Activated naive CD8-positive, alpha-beta T cell treated with anti-CD3 and anti-CD28 coated beads, Interleukin-2, amount 50 U/mL, for 24 hours (primary cell): ENCODE measurements around the gene AURKAIP1.
A peak's percentile ranks its signal among the peaks of the same experiment; 100 is the strongest.
"Not testable (repeated sequence)": the region's sequence is repeated elsewhere in the genome, so short reads cannot be mapped to it uniquely, and the experiment has no call there.

Experiments used
- ATAC-seq: fragments of 150-1000 bp; cut with Tn5 transposase; one replicate; pipeline ENCODE4 v1.10.0; 2021
- DNase-seq: peaks from one replicate; pipeline ENCODE4 v3.0.0; 2021
- H3K27ac Mint-ChIP-seq: one replicate; pipeline ENCODE4 v1.8.0; 2021; ENCODE audit warnings: mild to moderate bottlenecking, mixed read lengths
- H3K27me3 Mint-ChIP-seq: one replicate; pipeline ENCODE4 v1.8.0; 2021; ENCODE audit warnings: mixed read lengths
- H3K36me3 Mint-ChIP-seq: one replicate; pipeline ENCODE4 v1.8.0; 2021; ENCODE audit warnings: low read depth, mixed read lengths
- H3K4me1 Mint-ChIP-seq: one replicate; pipeline ENCODE4 v1.8.0; 2021; ENCODE audit warnings: mixed read lengths
- H3K4me3 Mint-ChIP-seq: one replicate; pipeline ENCODE4 v1.8.0; 2021; ENCODE audit warnings: mild to moderate bottlenecking, moderate library complexity, mixed read lengths
- H3K9me3 Mint-ChIP-seq: one replicate; pipeline ENCODE4 v1.8.0; 2021; ENCODE audit warnings: mixed read lengths

AURKAIP1 gene

GRCh38 chr1:1374929-1375662 lies at the start of gene AURKAIP1:
Gene AURKAIP1, minus strand, starts transcription at chr1:1375207. Its CDS starts 451 bp downstream, at chr1:1374756.
- Mint-ChIP-seq H3K27me3 (no peaks in the 10 kb centered on the region), H3K4me3 (peak within 1 kb of the TSS; percentile 85), H3K4me1 (peaks cover 34% of the 10 kb centered on the region), H3K27ac (peak within 1 kb of the TSS; percentile 90), H3K9me3 (no peaks in the 10 kb centered on the region), H3K36me3 (peaks cover 2% of the 10 kb centered on the region)
- DNase-seq (peak; percentile 95), ATAC-seq (peak; percentile 97)

DNA sequence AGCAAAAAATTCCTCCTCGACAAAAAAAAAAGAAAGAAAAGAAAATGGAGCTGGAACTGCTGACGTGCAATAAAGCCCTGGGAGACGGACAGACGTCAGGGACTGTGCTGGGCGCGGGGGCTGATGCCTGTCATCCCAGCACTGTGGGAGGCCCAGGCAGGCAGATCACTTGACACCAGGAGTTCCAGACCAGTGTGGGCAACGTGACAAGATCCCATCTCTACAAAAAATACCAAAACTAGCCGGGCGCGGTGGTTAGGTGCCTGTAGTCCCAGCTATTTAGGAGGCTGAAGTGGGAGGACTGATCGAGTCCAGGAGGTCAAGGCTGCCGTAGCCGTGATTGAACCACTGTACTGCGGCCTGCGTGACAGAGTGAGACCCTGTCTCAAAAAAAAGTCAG lies 49.7 kb upstream of the AURKAIP1 start:
- H3K9me3 Mint-ChIP-seq, result no peaks in the 10 kb centered on the region
- H3K27me3 Mint-ChIP-seq, result peaks cover 19% of the 10 kb centered on the region
- H3K4me1 Mint-ChIP-seq, result peaks cover 10% of the 10 kb centered on the region
- H3K27ac Mint-ChIP-seq, result no peak overlapping the region
- no peak for ATAC-seq
- DNase-seq, result no peak
- no peak overlapping the region for H3K4me3 Mint-ChIP-seq
- H3K36me3 Mint-ChIP-seq, result peaks cover 2% of the 10 kb centered on the region

DNA sequence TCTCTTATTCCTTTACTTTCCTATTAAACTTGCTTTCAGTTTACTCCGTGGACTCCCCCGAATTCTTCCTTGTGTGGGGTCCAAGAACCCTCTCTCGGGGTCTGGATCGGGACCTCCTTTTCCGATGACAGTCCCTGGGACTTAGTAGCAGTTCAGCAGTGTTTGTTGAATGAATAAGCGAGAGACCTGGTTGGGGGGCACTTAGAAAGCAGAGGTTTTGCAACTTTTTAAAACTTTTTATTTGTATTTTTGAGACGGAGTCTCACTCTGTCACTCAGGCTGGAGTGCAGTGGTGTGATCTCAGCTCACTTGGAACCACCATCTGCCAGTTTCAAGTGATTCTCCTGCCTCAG lies 48.2 kb upstream of the AURKAIP1 start:
- Mint-ChIP-seq H3K4me3 (no peak overlapping the region), H3K9me3 (no peaks in the 10 kb centered on the region), H3K27me3 (peaks cover 10% of the 10 kb centered on the region), H3K4me1 (peaks cover 9% of the 10 kb centered on the region), H3K27ac (no peak overlapping the region), H3K36me3 (no peaks in the 10 kb centered on the region)
- DNase-seq, result no peak
- no peak for ATAC-seq

- Mint-ChIP-seq H3K27ac (no peak overlapping the region), H3K36me3 (no peaks in the 10 kb centered on the region), H3K9me3 (no peaks in the 10 kb centered on the region), H3K4me3 (no peak overlapping the region), H3K4me1 (peaks cover 12% of the 10 kb centered on the region), H3K27me3 (peaks cover 9% of the 10 kb centered on the region)
- ATAC-seq (peak; percentile 42), DNase-seq (no peak)
Measured at GRCh38 chr1:1422465-1423244, 47.6 kb upstream of the AURKAIP1 start.

DNA sequence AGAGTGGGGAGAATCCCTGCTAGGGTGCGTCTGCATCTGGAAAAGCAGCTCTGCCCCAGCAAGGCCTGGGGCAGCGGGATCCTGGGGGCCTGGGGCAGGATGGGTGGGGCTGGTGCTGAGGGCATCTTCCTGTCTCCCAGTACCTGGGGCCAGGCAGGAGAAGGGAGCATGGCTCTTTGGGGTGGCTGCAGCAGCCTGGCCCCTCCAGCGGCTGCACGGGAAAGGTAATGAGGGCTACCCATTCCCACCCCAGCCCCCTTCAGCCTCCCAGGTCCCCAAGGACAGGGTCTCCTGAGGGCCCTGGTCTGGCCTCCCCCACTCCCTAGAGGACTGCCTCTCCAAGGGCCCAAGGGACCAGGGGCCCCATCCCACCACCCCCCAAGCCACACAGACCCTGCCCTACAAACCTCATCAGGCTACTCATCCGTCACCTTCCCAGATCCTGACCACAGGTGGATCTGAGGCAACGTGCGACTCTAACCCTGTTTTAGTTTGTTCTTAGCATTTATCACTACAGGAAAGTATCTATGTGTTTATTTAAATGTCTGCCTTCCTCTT lies 47.0 kb upstream of the AURKAIP1 start:
- Mint-ChIP-seq H3K27ac (no peak overlapping the region), H3K9me3 (no peaks in the 10 kb centered on the region), H3K36me3 (no peaks in the 10 kb centered on the region), H3K27me3 (peaks cover 9% of the 10 kb centered on the region), H3K4me3 (no peak overlapping the region), H3K4me1 (peaks cover 12% of the 10 kb centered on the region)
- no peak for DNase-seq
- no peak for ATAC-seq

GRCh38 chr1:1421147-1421906 lies 46.3 kb upstream of the AURKAIP1 start, which contains the start of gene ANKRD65:
Gene ANKRD65, minus strand, starts transcription at chr1:1421276. Its CDS starts 271 bp downstream, at chr1:1421005.
- peaks cover 9% of the 10 kb centered on the region for H3K27me3 Mint-ChIP-seq
- no peak within 1 kb of the TSS for H3K4me3 Mint-ChIP-seq
- H3K36me3 Mint-ChIP-seq, result no peaks in the 10 kb centered on the region
- ATAC-seq, result no peak
- H3K4me1 Mint-ChIP-seq, result peaks cover 12% of the 10 kb centered on the region
- no peak within 1 kb of the TSS for H3K27ac Mint-ChIP-seq
- H3K9me3 Mint-ChIP-seq, result no peaks in the 10 kb centered on the region
- DNase-seq, result no peak

DNA sequence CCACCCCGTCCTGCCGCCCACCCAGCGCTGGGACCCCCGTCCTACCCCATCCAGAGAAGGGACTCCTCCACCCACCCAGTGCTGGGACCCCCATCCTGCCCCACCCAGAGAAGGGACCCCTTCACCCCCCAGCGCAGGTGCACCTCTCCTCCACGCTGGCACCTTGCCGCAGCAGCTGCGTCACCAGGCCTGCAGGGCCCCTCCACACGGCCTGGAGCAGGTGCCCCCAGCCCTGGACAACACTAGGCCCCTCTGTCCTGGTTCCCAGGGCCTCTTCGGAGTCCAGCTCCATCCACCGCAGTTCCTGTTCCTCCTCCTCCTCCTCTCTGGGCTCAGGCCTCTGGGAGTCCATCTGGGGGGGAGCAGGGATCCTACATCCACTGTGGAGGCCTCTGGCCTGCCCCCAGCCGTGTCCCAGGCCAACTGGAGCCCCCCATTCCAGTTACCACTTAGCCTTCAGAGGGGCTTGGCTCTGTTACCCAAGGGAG lies 45.7 kb upstream of the AURKAIP1 start:
- no peak overlapping the region for H3K27ac Mint-ChIP-seq
- H3K4me3 Mint-ChIP-seq, result no peak overlapping the region
- H3K4me1 Mint-ChIP-seq, result peaks cover 12% of the 10 kb centered on the region
- DNase-seq (no peak), ATAC-seq (no peak)
- no peaks in the 10 kb centered on the region for H3K9me3 Mint-ChIP-seq
- peaks cover 9% of the 10 kb centered on the region for H3K27me3 Mint-ChIP-seq
- H3K36me3 Mint-ChIP-seq, result no peaks in the 10 kb centered on the region

- DNase-seq, result no peak
- Mint-ChIP-seq H3K9me3 (no peaks in the 10 kb centered on the region), H3K4me3 (no peak overlapping the region), H3K27me3 (peaks cover 8% of the 10 kb centered on the region), H3K36me3 (no peaks in the 10 kb centered on the region), H3K4me1 (peaks cover 12% of the 10 kb centered on the region), H3K27ac (no peak overlapping the region)
- ATAC-seq, result peak; percentile 29
Measured at GRCh38 chr1:1419813-1420653, 45.0 kb upstream of the AURKAIP1 start.

DNA sequence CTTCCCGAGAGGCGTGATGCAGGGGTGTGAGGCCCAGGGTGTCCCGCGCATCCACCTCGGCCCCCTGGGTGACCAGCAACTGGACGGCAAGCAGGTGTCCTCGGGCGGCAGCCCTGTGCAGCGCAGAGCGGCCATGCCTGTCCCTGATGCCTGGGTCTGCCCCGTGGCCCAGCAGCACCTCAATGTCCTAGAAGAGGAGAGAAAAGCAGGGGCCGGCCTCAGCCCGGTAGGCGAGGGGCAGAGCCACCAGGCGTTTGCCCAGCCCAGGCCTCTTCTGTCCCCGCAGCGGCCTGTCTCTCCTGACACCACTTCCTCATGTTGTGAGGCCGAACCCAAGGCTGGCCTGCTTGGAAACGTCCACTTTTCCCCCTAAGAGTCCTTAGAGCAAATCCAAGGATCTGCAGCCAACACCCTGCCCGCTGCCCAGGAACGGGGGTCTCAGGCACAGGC lies 44.4 kb upstream of the AURKAIP1 start:
- Mint-ChIP-seq H3K4me1 (peaks cover 12% of the 10 kb centered on the region), H3K36me3 (no peaks in the 10 kb centered on the region), H3K9me3 (no peaks in the 10 kb centered on the region), H3K4me3 (no peak overlapping the region), H3K27ac (no peak overlapping the region), H3K27me3 (peaks cover 5% of the 10 kb centered on the region)
- no peak for ATAC-seq
- DNase-seq, result no peak

GRCh38 chr1:1418464-1419362 lies 43.7 kb upstream of the AURKAIP1 start:
- H3K4me1 Mint-ChIP-seq, result peaks cover 12% of the 10 kb centered on the region
- no peak for ATAC-seq
- no peak overlapping the region for H3K4me3 Mint-ChIP-seq
- H3K36me3 Mint-ChIP-seq, result no peaks in the 10 kb centered on the region
- H3K9me3 Mint-ChIP-seq, result no peaks in the 10 kb centered on the region
- H3K27me3 Mint-ChIP-seq, result peaks cover 5% of the 10 kb centered on the region
- DNase-seq, result no peak
- no peak overlapping the region for H3K27ac Mint-ChIP-seq

- H3K27ac Mint-ChIP-seq, ATAC-seq, H3K27me3 Mint-ChIP-seq, H3K4me3 Mint-ChIP-seq, H3K9me3 Mint-ChIP-seq, DNase-seq, H3K36me3 Mint-ChIP-seq: not testable (repeated sequence)
- H3K4me1 Mint-ChIP-seq, result peaks cover 11% of the 10 kb centered on the region
Measured at GRCh38 chr1:1417825-1418463, 42.9 kb upstream of the AURKAIP1 start.

DNA sequence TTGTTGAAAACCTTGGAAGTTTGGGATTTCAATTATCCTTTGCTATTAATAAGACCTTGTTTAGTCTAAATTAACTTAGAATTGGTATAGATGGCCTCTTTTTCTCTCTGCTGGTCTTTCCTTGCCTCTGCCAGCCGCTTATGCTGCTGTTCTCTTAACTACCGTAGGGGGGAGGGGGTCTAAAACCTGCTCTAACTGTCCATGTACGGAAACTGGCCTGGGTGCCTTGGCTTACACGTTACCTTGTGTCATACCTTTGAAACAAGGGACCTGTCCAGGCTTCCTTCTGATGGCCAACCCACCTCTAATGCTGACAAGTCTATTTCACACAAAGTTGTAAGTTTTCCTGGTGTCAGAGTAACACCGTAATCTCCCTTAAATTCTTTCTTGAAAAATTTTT lies 42.4 kb upstream of the AURKAIP1 start:
- not testable (repeated sequence) for H3K27ac Mint-ChIP-seq

More for the DNA sequence above, 42.4 kb upstream of the AURKAIP1 start:
- H3K4me1 Mint-ChIP-seq, H3K27me3 Mint-ChIP-seq, H3K36me3 Mint-ChIP-seq, ATAC-seq, DNase-seq, H3K4me3 Mint-ChIP-seq, H3K9me3 Mint-ChIP-seq: not testable (repeated sequence)
